WTC11 (cell line): ENCODE results near the gene TUBGCP6.

ENCODE experiments used
- CBFB ChIP-seq: sonication (generic); formaldehyde crosslinking; IDR thresholded peaks from 2 replicates; pipeline ENCODE4 v1.8.1; 2022; ENCODE audit warnings: mild to moderate bottlenecking, low read depth, missing genetic modification reagents
- CREB1 ChIP-seq: sonication (generic); formaldehyde crosslinking; IDR thresholded peaks from 2 replicates; pipeline ENCODE4 v1.8.0; 2023; ENCODE audit warnings: mild to moderate bottlenecking, missing genetic modification reagents
- CREM ChIP-seq: sonication (generic); formaldehyde crosslinking; IDR thresholded peaks from 2 replicates; pipeline ENCODE4 v1.8.1; 2022; ENCODE audit warnings: mild to moderate bottlenecking, missing genetic modification reagents, moderate library complexity
- FOXK1 ChIP-seq: sonication (generic); formaldehyde crosslinking; IDR thresholded peaks from 2 replicates; pipeline ENCODE4 v1.8.0; 2022; ENCODE audit warnings: mild to moderate bottlenecking, moderate library complexity, missing genetic modification reagents
- IRF2 ChIP-seq: sonication (generic); formaldehyde crosslinking; IDR thresholded peaks from 2 replicates; pipeline ENCODE4 v1.8.0; 2022; ENCODE audit warnings: low read depth, missing genetic modification reagents, borderline replicate concordance
- ZBTB21 ChIP-seq: sonication (generic); formaldehyde crosslinking; IDR thresholded peaks from 2 replicates; pipeline ENCODE4 v1.8.1; 2023; ENCODE audit warnings: mild to moderate bottlenecking, missing genetic modification reagents, borderline replicate concordance
- ZNF232 ChIP-seq: sonication (generic); formaldehyde crosslinking; IDR thresholded peaks from 2 replicates; pipeline ENCODE4 v1.8.0; 2022; ENCODE audit warnings: mild to moderate bottlenecking, missing genetic modification reagents
- TF ChIP-seq, protein P1 (sequence below): fragments of 200-600 bp; IDR thresholded peaks from 2 replicates; pipeline ENCODE4 v1.8.0; 2022; ENCODE audit warnings: antibody characterized with exemption
- TF ChIP-seq, protein P2 (sequence below): sonication (generic); formaldehyde crosslinking; IDR thresholded peaks from 2 replicates; pipeline ENCODE4 v1.8.1; 2023; ENCODE audit warnings: mild to moderate bottlenecking, missing genetic modification reagents
- TF ChIP-seq, protein P3 (sequence below): sonication (generic); formaldehyde crosslinking; IDR thresholded peaks from 2 replicates; pipeline ENCODE4 v1.8.1; 2022; ENCODE audit warnings: missing genetic modification reagents, borderline replicate concordance
- TF ChIP-seq, protein P4 (sequence below): sonication (generic); formaldehyde crosslinking; IDR thresholded peaks from 2 replicates; pipeline ENCODE4 v1.8.1; 2023; ENCODE audit warnings: mild to moderate bottlenecking, missing genetic modification reagents, moderate library complexity
- TF ChIP-seq, protein P5 (sequence below): sonication (generic); formaldehyde crosslinking; IDR thresholded peaks from 2 replicates; pipeline ENCODE4 v1.8.1; 2022; ENCODE audit warnings: mild to moderate bottlenecking, moderate library complexity, missing genetic modification reagents
- TF ChIP-seq, protein P6 (sequence below): sonication (generic); formaldehyde crosslinking; IDR thresholded peaks from 2 replicates; pipeline ENCODE4 v1.8.0; 2022; ENCODE audit warnings: mild to moderate bottlenecking, missing genetic modification reagents

DNA sequence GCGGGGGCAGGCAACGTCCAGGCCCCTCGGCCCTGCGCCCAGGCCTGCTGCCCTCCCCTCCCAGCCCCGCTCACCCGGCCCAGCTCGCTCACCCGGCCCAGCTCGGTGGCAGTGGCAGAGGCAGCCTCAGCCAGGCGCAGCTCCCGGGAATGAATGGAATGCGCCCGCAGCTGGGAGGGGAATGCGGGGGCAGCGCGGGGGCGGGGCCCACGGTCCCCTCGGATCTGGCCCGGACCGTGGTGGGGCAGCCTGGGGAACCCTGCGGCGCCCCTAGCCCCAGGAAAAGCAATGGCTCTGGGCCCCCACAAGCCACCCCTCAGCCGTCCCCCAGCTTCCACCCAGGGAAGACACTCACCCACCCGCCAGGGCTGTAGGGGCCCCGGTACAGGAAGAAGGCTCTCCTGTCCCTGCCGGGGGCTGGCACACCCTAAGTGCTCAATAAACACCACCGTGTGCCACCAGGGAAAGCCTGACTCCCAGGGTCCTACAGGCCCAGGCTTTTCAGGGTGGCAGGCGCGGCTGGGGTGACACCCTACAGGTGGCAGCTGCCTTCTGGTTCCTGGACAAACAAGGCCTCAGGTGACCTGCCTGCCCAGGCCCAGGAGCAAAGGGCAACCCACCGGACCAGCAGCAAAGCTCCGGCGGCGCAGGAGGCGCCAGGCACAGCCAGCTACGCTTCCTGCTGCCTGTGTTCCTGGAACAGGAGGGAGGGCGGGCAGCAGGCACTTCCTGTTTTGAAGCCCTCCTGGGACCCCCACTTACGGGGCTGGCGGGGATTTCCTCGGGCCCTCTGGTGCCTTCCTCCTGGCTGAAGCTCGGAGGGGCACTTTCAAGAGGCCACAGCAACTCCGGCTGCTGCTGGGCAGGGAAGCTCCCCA lies 48.9 kb upstream of the TUBGCP6 start:
- TF ChIP-seq FOXK1 (CRISPR knock-in tag) (no peak; the same call in 1 of the 2 replicates), ZNF232 (CRISPR knock-in tag) (no peak), ZBTB21 (no peak), CREM (CRISPR knock-in tag) (no peak), CREB1 (CRISPR knock-in tag) (0 out of 2 replicates have a peak, but pooled peaks have one; percentile 37), IRF2 (no peak), CBFB (no peak)
- TF ChIP-seq, protein P1, sequence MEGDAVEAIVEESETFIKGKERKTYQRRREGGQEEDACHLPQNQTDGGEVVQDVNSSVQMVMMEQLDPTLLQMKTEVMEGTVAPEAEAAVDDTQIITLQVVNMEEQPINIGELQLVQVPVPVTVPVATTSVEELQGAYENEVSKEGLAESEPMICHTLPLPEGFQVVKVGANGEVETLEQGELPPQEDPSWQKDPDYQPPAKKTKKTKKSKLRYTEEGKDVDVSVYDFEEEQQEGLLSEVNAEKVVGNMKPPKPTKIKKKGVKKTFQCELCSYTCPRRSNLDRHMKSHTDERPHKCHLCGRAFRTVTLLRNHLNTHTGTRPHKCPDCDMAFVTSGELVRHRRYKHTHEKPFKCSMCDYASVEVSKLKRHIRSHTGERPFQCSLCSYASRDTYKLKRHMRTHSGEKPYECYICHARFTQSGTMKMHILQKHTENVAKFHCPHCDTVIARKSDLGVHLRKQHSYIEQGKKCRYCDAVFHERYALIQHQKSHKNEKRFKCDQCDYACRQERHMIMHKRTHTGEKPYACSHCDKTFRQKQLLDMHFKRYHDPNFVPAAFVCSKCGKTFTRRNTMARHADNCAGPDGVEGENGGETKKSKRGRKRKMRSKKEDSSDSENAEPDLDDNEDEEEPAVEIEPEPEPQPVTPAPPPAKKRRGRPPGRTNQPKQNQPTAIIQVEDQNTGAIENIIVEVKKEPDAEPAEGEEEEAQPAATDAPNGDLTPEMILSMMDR: no peak
- TF ChIP-seq, protein P2, sequence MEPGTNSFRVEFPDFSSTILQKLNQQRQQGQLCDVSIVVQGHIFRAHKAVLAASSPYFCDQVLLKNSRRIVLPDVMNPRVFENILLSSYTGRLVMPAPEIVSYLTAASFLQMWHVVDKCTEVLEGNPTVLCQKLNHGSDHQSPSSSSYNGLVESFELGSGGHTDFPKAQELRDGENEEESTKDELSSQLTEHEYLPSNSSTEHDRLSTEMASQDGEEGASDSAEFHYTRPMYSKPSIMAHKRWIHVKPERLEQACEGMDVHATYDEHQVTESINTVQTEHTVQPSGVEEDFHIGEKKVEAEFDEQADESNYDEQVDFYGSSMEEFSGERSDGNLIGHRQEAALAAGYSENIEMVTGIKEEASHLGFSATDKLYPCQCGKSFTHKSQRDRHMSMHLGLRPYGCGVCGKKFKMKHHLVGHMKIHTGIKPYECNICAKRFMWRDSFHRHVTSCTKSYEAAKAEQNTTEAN (CRISPR knock-in tag): no peak
- TF ChIP-seq, protein P3, sequence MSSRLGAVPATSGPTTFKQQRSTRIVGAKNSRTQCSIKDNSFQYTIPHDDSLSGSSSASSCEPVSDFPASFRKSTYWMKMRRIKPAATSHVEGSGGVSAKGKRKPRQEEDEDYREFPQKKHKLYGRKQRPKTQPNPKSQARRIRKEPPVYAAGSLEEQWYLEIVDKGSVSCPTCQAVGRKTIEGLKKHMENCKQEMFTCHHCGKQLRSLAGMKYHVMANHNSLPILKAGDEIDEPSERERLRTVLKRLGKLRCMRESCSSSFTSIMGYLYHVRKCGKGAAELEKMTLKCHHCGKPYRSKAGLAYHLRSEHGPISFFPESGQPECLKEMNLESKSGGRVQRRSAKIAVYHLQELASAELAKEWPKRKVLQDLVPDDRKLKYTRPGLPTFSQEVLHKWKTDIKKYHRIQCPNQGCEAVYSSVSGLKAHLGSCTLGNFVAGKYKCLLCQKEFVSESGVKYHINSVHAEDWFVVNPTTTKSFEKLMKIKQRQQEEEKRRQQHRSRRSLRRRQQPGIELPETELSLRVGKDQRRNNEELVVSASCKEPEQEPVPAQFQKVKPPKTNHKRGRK (CRISPR knock-in tag): no peak
- TF ChIP-seq, protein P4, sequence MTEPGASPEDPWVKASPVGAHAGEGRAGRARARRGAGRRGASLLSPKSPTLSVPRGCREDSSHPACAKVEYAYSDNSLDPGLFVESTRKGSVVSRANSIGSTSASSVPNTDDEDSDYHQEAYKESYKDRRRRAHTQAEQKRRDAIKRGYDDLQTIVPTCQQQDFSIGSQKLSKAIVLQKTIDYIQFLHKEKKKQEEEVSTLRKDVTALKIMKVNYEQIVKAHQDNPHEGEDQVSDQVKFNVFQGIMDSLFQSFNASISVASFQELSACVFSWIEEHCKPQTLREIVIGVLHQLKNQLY (CRISPR knock-in tag): no peak
- TF ChIP-seq, protein P5, sequence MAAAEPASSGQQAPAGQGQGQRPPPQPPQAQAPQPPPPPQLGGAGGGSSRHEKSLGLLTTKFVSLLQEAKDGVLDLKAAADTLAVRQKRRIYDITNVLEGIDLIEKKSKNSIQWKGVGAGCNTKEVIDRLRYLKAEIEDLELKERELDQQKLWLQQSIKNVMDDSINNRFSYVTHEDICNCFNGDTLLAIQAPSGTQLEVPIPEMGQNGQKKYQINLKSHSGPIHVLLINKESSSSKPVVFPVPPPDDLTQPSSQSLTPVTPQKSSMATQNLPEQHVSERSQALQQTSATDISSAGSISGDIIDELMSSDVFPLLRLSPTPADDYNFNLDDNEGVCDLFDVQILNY: no peak
- TF ChIP-seq, protein P6, sequence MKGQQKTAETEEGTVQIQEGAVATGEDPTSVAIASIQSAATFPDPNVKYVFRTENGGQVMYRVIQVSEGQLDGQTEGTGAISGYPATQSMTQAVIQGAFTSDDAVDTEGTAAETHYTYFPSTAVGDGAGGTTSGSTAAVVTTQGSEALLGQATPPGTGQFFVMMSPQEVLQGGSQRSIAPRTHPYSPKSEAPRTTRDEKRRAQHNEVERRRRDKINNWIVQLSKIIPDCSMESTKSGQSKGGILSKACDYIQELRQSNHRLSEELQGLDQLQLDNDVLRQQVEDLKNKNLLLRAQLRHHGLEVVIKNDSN: no peak
